ENCODE measurements around the gene SARM1. TPM values are rescaled to one million over a fixed set of nuclear protein-coding genes. Genes with fewer than 3 reads are reported as not detected.

Gene SARM1
- total RNA-seq, 1 donor from 2014 or later, result 12.0 TPM

- TF ChIP-seq, protein P1, sequence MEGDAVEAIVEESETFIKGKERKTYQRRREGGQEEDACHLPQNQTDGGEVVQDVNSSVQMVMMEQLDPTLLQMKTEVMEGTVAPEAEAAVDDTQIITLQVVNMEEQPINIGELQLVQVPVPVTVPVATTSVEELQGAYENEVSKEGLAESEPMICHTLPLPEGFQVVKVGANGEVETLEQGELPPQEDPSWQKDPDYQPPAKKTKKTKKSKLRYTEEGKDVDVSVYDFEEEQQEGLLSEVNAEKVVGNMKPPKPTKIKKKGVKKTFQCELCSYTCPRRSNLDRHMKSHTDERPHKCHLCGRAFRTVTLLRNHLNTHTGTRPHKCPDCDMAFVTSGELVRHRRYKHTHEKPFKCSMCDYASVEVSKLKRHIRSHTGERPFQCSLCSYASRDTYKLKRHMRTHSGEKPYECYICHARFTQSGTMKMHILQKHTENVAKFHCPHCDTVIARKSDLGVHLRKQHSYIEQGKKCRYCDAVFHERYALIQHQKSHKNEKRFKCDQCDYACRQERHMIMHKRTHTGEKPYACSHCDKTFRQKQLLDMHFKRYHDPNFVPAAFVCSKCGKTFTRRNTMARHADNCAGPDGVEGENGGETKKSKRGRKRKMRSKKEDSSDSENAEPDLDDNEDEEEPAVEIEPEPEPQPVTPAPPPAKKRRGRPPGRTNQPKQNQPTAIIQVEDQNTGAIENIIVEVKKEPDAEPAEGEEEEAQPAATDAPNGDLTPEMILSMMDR (IDR thresholded peaks at IDR 0.05; ENCODE audit: insufficient read depth, low read length, poor library complexity, severe bottlenecking), result no peak
- H3K4me3 ChIP-seq (ENCODE audit: low read depth, low read length), result no peak overlapping the region
- no peaks in the 10 kb centered on the region for H3K36me3 ChIP-seq (ENCODE audit: control insufficient read depth, insufficient read depth, low read length)
- no peak for DNase-seq (ENCODE audit: low read depth)
- H3K27me3 ChIP-seq (ENCODE audit: control insufficient read depth, insufficient read depth, low read length), result no peaks in the 10 kb centered on the region
These were observed 26.3 kb downstream of the SARM1 start for GRCh38 chr17:28397687-28398279.

GRCh38 chr17:28398280-28398981 is 26.9 kb downstream of the SARM1 start:
- no peaks in the 10 kb centered on the region for H3K27me3 ChIP-seq (ENCODE audit: control insufficient read depth, insufficient read depth, low read length)
- no peak for DNase-seq (ENCODE audit: low read depth)
- no peaks in the 10 kb centered on the region for H3K36me3 ChIP-seq (ENCODE audit: control insufficient read depth, insufficient read depth, low read length)
- TF ChIP-seq, protein P1 (IDR thresholded peaks at IDR 0.05; ENCODE audit: insufficient read depth, low read length, poor library complexity, severe bottlenecking), result no peak
- H3K4me3 ChIP-seq (ENCODE audit: low read depth, low read length), result no peak overlapping the region

- TF ChIP-seq, protein P1 (IDR thresholded peaks at IDR 0.05; ENCODE audit: insufficient read depth, low read length, poor library complexity, severe bottlenecking), result no peak
- Histone ChIP-seq H3K4me3 (ENCODE audit: low read depth, low read length) (no peak overlapping the region), H3K36me3 (ENCODE audit: control insufficient read depth, insufficient read depth, low read length) (no peaks in the 10 kb centered on the region), H3K27me3 (ENCODE audit: control insufficient read depth, insufficient read depth, low read length) (no peaks in the 10 kb centered on the region)
- no peak for DNase-seq (ENCODE audit: low read depth)
These were observed 28.3 kb downstream of the SARM1 start for GRCh38 chr17:28399808-28400207.

DNA sequence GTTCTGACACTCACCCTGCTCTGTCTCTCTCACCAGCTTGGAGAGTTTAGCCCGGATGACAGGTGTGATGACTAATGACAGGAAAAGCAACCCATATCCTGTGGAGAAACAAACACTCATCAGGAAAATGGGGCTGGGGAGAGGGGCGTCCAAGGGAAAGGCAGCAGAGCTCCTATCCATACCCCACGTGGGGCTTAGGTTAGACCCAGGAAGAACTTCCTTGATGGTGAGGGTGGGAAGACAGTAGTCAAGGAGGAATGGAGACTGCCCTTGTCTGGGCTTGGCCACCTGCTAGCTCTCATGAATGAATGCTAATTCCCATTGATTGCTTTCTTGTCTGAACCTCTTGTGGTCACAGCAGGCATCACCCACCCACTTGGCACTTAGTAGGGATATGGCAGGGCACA is 30.7 kb downstream of the SARM1 start:
- Histone ChIP-seq H3K4me3 (ENCODE audit: low read depth, low read length) (no peak overlapping the region), H3K36me3 (ENCODE audit: control insufficient read depth, insufficient read depth, low read length) (no peaks in the 10 kb centered on the region), H3K27me3 (ENCODE audit: control insufficient read depth, insufficient read depth, low read length) (no peaks in the 10 kb centered on the region)
- DNase-seq (ENCODE audit: low read depth), result no peak
- TF ChIP-seq, protein P1 (IDR thresholded peaks at IDR 0.05; ENCODE audit: insufficient read depth, low read length, poor library complexity, severe bottlenecking), result no peak

- DNase-seq (ENCODE audit: low read depth), result no peak
- Histone ChIP-seq H3K36me3 (ENCODE audit: control insufficient read depth, insufficient read depth, low read length) (no peaks in the 10 kb centered on the region), H3K4me3 (ENCODE audit: low read depth, low read length) (no peak overlapping the region), H3K27me3 (ENCODE audit: control insufficient read depth, insufficient read depth, low read length) (no peaks in the 10 kb centered on the region)
- TF ChIP-seq, protein P1 (IDR thresholded peaks at IDR 0.05; ENCODE audit: insufficient read depth, low read length, poor library complexity, severe bottlenecking), result no peak
These were observed 31.4 kb downstream of the SARM1 start for GRCh38 chr17:28402844-28403243.
